HG03064 (cell line): ENCODE measurements around the gene BCL2L15.
"Not testable (repeated sequence)": the region's sequence is repeated elsewhere in the genome, so short reads cannot be mapped to it uniquely, and the experiment has no call there.

Source experiments
- ATAC-seq: cut with Tn5 transposase; IDR thresholded peaks from one replicate; pipeline ENCODE4 v1.9.1; 2021; ENCODE audit warnings: low read depth; ENCODE audit not compliant: unreplicated experiment

Gene BCL2L15

DNA sequence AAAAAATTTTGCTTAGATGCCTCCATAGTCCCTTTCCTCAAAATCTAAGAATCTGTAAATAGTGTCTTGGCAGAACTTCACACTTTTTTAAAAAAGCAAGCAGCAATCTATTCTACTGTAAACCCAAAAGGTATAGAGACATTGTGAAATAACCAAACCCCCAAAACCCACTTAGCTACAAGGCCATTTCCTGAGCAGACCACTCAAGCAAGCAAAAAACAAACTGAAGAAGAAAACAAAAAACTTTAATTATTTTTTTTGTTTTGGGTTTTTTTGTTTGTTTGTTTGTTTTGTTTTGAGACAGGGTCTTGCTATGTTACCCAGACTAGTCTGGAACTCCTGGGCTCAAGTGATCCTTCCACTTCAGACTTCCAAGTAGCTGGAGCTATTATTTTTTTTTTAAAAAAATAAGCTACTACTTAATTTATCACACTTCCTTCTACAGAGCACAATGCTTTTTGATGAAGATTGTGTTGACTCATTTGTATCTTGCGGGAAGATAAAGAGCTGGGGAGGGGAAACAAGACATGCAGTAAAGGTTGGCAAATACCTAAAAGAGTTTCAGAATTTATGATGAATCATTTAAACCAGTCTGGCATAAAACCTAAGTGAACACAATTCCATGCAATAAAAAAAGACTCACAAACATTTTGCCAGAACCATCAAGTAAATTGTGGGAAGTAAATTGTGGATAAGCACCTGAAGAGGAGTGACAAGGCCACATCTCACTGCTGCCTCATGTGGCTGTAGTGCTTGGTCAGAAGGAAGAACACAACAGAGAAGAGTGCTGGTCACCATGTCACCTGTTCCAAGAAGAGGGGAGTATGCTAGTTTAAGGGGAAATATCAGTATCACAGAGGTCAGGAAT, 13.1 kb downstream of the BCL2L15 start:
- ATAC-seq = no peak

GRCh38 chr1:113872219-113872935, 15.0 kb downstream of the BCL2L15 start:
- no peak for ATAC-seq

- ATAC-seq = peak; percentile 65
Observed at GRCh38 chr1:113871597-113872113, 15.7 kb downstream of the BCL2L15 start, which contains the start of gene PTPN22. Gene PTPN22, minus strand, starts transcription at chr1:113871712.

GRCh38 chr1:113870778-113871177, 16.6 kb downstream of the BCL2L15 start:
- ATAC-seq = no peak

DNA sequence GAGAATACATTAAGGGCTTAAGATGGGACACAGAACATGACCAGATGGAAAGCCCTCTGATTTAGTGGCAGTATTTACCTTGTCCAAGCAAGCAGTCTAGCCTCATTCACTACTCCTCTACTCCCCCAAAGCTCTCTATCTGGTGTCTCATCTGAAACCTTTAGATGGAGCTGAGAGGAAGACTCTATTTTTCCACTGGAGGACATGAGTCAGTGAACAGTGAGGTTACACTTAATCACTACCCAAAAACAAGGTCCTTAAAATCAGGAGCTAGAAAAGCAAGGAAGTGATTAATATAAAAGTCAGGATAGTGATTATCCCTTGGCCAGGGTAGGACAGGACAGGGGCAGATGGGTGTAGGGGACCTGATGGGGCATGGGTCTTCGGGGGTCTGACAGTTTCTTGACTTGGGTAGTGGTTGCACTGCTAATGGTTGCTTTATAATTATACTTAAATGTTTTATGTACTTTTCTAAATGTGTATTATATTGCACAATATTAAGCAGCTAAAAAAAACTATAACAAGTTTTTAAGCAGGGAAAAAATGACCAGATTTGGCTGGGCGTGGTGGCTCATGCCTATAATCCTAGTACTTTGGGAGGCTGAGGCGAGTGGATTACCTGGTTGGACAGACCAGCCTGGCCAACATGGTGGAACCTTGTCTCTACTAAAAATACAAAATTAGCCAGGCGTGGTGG, 18.8 kb downstream of the BCL2L15 start:
- ATAC-seq = no peak

- no peak for ATAC-seq
Observed at GRCh38 chr1:113861641-113862040, 25.7 kb downstream of the BCL2L15 start.

DNA sequence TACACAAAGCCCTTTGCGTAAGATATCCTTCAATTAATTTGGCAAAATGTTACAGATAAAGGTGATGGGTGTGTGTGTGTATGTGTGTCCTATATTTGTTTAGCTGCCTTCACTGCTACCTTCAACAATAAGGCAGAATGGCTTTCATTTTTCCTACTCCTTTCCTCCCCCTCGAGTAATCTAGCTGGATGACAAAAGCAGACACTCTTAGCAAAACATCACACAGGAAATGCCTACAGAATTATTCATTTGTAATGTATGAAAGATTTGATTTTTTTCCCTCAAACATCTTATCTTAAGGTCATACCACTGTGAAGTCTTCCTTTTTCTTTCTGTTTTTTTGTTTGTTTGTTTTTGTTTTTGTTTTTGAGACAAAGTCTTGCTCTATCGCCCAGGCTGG, 26.5 kb downstream of the BCL2L15 start:
- ATAC-seq = no peak

GRCh38 chr1:113859478-113860175, 27.8 kb downstream of the BCL2L15 start:
- peak; percentile 90 for ATAC-seq

DNA sequence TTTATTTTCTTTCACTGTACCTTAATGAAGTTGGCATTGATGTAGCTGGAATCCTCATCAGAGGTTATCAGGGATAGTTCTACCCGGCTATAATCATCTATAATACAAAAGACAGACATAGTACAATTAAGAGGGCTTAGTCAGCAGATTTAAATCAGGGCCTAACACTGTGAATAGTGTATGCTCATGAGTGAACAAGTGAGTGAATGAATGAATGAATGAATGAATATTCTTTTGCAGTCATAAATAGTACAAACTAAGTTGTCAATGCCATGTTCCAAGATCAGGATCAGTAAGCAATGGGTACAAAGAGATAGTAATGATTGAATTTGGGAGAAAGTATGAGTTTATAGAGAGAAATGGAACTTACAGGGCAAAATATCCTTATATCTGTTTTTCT, 28.4 kb downstream of the BCL2L15 start:
- ATAC-seq = peak; percentile 3

DNA sequence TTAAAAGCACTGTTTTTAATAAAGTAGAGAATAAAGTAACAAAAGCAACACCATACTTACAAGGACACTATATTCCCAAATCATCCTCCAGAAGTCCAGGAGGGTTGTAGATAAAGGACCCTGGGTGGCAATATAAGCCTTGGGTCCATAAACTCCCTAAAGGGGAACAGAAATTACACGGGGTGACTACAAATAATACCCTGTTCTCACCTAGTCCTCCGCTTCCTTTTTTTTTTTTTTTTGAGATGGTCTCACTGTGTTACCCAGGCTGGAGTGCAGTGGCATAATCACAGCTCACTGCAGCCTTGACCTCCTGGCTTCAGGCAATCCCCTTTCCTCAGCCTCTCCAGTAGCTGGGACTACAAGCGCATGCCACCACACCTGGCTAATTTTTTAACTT, 29.0 kb downstream of the BCL2L15 start:
- no peak for ATAC-seq

GRCh38 chr1:113857776-113858175, 29.6 kb downstream of the BCL2L15 start:
- no peak for ATAC-seq

- no peak for ATAC-seq
Observed at GRCh38 chr1:113856401-113856790, 31.0 kb downstream of the BCL2L15 start.

DNA sequence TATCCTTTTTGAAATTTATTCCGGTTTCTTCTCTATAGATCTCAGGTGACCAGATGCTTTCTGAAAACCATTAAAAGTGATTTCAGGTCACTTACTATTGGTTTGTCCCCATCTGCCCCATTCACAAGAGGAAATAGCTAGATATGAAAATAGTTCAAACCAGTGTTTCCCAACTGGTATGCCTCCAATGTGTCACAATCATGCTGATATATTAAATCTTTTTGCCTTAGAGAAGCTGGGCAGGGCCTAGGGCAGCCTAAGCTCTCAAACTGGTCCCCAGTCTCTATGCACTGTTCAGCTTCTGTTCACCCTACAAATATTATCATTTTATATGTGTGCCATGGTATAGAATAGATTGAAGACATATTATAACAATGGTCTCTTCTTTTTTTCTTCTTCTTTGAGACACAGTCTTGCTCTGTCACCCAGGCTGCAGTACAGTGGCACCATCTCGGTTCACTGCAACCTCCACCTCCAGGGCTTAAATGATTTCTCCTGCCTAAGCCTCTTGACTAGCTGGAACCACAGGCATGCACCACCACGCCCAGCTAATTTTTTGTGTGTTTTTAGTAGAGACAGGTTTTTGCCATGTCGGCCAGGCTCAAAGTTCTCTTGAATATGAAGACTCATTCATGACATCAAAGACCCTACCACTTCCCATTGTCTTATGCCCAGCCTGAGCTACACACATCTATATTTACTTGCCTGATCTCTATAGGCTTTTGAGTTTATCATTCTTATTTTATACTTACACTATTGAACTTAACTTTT, 31.6 kb downstream of the BCL2L15 start:
- no peak for ATAC-seq

DNA sequence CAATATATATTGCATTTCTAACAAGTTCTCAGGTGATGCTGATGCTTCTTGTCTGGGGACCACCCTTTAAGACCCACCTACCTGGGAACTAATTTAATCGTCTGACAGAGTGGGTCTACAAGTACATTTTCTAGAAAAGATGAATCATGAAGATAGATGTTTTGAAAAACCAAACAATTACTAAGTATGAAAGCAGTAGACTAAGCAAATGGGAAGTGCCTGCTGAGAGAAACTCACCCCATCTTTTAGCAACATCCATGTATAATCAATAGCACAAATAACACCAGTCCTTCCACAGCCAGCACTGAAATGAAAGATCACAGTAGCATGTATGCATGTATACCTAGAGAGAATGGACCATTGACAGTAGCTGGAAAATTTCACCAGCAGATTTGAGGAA, 33.1 kb downstream of the BCL2L15 start:
- ATAC-seq = no peak

- not testable (repeated sequence) for ATAC-seq
Observed at GRCh38 chr1:113852694-113853093, 34.7 kb downstream of the BCL2L15 start.

DNA sequence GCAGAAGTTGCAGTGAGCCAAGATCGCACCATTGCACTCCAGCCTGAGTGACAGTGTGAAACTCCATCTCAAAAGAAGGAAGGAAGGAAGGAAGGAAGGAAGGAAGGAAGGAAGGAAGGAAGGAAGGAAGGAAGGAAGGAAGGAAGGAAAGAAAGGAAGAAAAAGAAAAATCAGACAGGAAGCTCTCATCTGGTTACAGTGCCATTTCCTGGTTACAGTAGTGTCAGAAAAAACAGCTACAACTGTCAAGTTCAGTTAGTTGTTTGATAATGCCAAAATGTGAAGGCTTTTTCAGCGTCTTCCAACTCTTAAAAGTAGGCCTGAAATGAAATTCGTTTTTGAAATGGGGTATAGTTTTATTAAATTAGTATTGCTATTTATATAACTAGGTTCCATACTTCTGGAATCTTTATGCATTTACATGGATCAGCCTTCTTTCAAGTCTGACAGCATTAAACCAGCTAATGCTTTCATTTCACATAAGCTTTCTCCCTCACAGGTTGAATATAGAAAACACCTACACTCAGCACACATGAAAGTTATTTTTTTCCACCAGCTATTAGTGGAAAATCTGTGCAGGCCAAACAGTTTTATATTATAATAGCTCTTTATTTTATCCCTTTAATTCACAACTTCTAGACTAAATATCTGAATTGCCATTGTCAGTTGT, 37.1 kb downstream of the BCL2L15 start:
- ATAC-seq = no peak

DNA sequence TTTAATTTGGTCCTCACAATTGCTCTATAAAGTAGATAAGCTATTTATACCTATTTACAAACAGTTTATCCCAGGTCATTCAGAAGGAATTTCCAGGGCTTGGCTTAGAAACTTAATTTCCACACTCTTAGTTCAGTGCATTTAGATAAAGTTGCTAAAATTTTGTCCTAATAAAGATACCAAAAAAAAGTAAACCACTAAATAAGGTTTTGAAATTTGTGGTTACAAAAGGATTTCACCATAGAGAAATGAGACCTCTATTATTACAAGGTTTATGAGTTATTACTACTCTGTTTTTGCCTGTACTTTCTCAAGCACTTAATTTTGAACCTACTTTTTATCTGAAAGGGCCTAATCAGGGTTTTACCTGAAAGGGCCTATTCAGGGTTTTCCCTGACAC, 38.3 kb downstream of the BCL2L15 start:
- no peak for ATAC-seq

DNA sequence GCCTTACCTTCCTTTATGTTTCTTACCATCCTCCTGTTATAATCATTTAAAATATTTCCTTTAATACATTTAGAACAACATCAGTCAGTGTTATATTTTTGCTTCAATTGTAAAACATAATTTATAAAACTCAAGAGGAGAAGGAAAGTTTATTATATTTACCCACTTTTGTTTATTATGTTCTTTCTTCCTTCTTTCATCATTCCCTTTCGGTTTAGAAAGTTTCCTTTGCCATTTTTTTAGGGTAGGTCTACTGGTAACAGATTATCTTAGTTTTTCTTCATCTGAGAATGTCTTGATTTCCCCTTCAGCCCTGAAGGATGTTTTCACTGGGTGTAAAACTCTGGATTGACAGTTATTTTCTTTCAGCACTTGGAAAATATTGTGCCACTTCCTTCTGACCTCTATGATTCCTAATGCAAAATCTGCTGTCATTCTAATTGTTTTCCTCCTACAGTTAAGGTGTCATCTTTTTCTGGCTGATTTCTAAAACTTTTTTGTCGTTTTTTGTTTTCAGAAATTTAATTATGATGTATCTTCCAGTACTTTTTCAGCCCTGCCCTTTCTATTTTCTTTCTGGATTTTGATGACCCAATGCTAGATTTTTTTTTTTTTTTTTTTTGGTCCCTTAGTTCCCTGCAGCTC, 40.9 kb downstream of the BCL2L15 start:
- no peak for ATAC-seq

DNA sequence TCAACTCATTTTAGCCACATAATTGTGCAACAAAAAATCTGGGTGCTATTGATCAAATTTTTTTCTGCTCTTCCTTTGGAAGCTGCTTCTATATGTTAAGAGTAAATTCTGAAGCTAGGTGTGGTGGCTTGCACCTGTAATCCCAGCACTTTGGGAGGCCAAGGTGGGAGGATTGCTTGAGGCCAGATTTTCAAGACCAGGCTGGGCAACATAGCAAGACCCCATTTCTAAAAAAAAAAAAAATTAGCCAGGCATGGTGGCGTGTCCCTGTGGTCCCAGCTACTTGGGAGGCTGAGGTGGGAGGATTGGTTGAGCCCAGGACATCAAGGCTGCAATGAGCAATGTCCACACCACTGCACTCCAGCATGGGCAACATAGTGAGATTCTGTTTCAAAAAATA, 50.8 kb downstream of the BCL2L15 start:
- ATAC-seq = no peak
